Measurements from ENCODE around the gene STXBP5. TPM values are rescaled to one million over a fixed set of nuclear protein-coding genes. Genes with fewer than 3 reads are reported as not detected.

Gene STXBP5
- total and polyA plus RNA-seq, 2 of the 4 experiments (the other 2 are of a cell fraction): 13.2 to 46.4 TPM

DNA sequence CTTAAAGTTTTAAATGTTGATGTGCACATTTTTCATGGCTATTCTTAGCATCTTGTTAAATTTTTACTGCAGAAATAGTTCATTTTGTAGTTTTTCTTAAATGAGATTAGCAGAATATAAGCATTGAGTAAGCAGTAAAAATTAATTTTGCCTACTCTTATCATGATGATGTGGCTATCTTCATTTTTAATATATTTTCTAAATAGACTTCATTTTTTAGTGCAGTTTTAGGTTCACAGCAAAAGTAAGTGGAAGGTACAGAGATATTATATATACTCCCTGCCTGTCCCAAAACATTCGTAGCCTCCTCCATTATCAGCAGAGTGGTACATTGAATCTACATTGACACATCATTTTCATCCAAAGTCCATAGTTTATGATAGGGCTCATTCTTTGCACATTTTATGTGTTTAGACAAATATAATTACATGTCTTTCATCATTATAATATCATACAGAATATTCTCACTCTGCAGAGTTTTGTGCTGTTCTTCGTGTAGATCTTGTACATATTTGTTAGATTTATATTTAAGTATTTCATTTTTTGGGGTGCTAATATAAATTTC, 13.7 kb downstream of the STXBP5 start:
- Histone ChIP-seq H2AK9ac (replicated peaks; ENCODE audit: low read depth, low read length, poor library complexity) (no peak overlapping the region), H4K8ac (ENCODE audit: low read depth in 2 of 2, low read length in 2 of 2) (no peak overlapping the region), H2BK20ac (ENCODE audit: low read depth, low read length) (no peak overlapping the region), H3K4me2 (ENCODE audit: low read depth, low read length) (no peak overlapping the region), H3K14ac (replicated peaks; ENCODE audit: low read depth, low read length) (no peak overlapping the region), H3K9me1 (ENCODE audit: insufficient read depth, low read length) (0 out of 2 replicates have a peak, but pooled peaks cover 3% of the 10 kb centered on the region), H3K23ac (ENCODE audit: low read depth, low read length) (no peak overlapping the region), H2AFZ (replicated peaks; ENCODE audit: low read length, poor library complexity) (no peak overlapping the region), H3K79me1 (ENCODE audit: low read depth in 1 of 2, low read length in 2 of 2) (peaks cover 16 to 37% of the 10 kb centered on the region in 2 experiments), H2BK15ac (ENCODE audit: low read depth, low read length) (no peak overlapping the region), H2BK120ac (ENCODE audit: low read depth, low read length) (no peak overlapping the region), H3K56ac (ENCODE audit: extremely low read depth, insufficient read depth, low read length) (no peak overlapping the region), H3K4me1 (ENCODE audit: control insufficient read depth, insufficient read depth, low read length) (peaks cover 5% of the 10 kb centered on the region), H3K9me3 (ENCODE audit: control insufficient read depth, insufficient read depth, low read length) (no peaks in the 10 kb centered on the region), H3K36me3 (ENCODE audit: control insufficient read depth, insufficient read depth, low read length) (peaks cover 9% of the 10 kb centered on the region), H2AK5ac (ENCODE audit: low read depth, low read length) (no peak overlapping the region), H2BK5ac (ENCODE audit: low read depth, low read length, poor library complexity, severe bottlenecking) (no peak overlapping the region), H3K18ac (ENCODE audit: low read depth, low read length) (no peak overlapping the region), H4K20me1 (ENCODE audit: insufficient read depth, low read length) (no peaks in the 10 kb centered on the region), H3K27ac (ENCODE audit: insufficient read depth, low read length) (no peak overlapping the region), H3K4me3 (ENCODE audit: insufficient read depth, low read depth, low read length) (no peak overlapping the region), H4K5ac (ENCODE audit: low read depth, low read length) (no peak overlapping the region), H3K9ac (ENCODE audit: low read depth, low read length) (no peak overlapping the region), H3K27me3 (ENCODE audit: control insufficient read depth, insufficient read depth, low read length) (no peaks in the 10 kb centered on the region), H3K4ac (ENCODE audit: low read depth, low read length) (no peak overlapping the region), H4K91ac (ENCODE audit: insufficient read depth, low read depth, low read length) (no peak overlapping the region)
- in situ Hi-C loops (cut with MboI; ENCODE audit: low sequenced_read_pairs) (loop anchor here (25.0 kb wide), 1 partner anchor 306 kb away; no protein-coding TSS in a partner anchor), dilution Hi-C loops (cut with HindIII; ENCODE audit: low sequenced_read_pairs, unreplicated experiment) (no loop called here), intact Hi-C loops (cut with micrococcal nuclease) (no loop called here)
- ChIA-PET CTCF (interaction anchor here (0.7 kb wide), 1 partner anchor 1443 kb away, joined by 6 read pairs; no protein-coding TSS in a partner anchor), POLR2A (ENCODE audit: unreplicated experiment) (no interaction called here)
- DNase-seq (no peak), ATAC-seq (ENCODE audit: low read depth) (no peak)
- TF ChIP-seq, protein P1, sequence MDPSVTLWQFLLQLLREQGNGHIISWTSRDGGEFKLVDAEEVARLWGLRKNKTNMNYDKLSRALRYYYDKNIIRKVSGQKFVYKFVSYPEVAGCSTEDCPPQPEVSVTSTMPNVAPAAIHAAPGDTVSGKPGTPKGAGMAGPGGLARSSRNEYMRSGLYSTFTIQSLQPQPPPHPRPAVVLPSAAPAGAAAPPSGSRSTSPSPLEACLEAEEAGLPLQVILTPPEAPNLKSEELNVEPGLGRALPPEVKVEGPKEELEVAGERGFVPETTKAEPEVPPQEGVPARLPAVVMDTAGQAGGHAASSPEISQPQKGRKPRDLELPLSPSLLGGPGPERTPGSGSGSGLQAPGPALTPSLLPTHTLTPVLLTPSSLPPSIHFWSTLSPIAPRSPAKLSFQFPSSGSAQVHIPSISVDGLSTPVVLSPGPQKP (IDR thresholded peaks at IDR 0.05; ENCODE audit: borderline replicate concordance, low read depth, low read length): no peak
- TF ChIP-seq MXI1 (IDR thresholded peaks at IDR 0.05; ENCODE audit: borderline replicate concordance, low read depth, low read length): no peak
- no peak for TF ChIP-seq NFE2L2 (IDR thresholded peaks at IDR 0.05; ENCODE audit: low read depth, low read length)
- no peak for TF ChIP-seq POLR2A (IDR thresholded peaks at IDR 0.05; ENCODE audit: low read depth, low read length)
- TF ChIP-seq BHLHE40 (IDR thresholded peaks at IDR 0.05; ENCODE audit: low read depth, low read length): no peak
- no peak for TF ChIP-seq RAD21 (IDR thresholded peaks at IDR 0.05; ENCODE audit: low read length)
- no peak for TF ChIP-seq MAZ (IDR thresholded peaks at IDR 0.05; ENCODE audit: borderline replicate concordance, low read depth, low read length)
- TF ChIP-seq, protein P2, sequence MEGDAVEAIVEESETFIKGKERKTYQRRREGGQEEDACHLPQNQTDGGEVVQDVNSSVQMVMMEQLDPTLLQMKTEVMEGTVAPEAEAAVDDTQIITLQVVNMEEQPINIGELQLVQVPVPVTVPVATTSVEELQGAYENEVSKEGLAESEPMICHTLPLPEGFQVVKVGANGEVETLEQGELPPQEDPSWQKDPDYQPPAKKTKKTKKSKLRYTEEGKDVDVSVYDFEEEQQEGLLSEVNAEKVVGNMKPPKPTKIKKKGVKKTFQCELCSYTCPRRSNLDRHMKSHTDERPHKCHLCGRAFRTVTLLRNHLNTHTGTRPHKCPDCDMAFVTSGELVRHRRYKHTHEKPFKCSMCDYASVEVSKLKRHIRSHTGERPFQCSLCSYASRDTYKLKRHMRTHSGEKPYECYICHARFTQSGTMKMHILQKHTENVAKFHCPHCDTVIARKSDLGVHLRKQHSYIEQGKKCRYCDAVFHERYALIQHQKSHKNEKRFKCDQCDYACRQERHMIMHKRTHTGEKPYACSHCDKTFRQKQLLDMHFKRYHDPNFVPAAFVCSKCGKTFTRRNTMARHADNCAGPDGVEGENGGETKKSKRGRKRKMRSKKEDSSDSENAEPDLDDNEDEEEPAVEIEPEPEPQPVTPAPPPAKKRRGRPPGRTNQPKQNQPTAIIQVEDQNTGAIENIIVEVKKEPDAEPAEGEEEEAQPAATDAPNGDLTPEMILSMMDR (conservative IDR thresholded peaks at IDR 0.05; ENCODE audit: low read depth, low read length): no peak
- TF ChIP-seq MAFK (IDR thresholded peaks at IDR 0.05; ENCODE audit: low read depth, low read length): no peak
- TF ChIP-seq CEBPB (IDR thresholded peaks at IDR 0.05; ENCODE audit: low read depth, low read length): no peak
- TF ChIP-seq FOS (IDR thresholded peaks at IDR 0.05; ENCODE audit: low read depth, low read length): no peak
- TF ChIP-seq SMC3 (IDR thresholded peaks at IDR 0.05; ENCODE audit: low read depth, low read length): no peak
- TF ChIP-seq RCOR1 (IDR thresholded peaks at IDR 0.05; ENCODE audit: insufficient replicate concordance, low read length): no peak
- no peak for TF ChIP-seq RFX5 (IDR thresholded peaks at IDR 0.05; ENCODE audit: low read depth, low read length)
- no peak for TF ChIP-seq CHD1 (IDR thresholded peaks at IDR 0.05; ENCODE audit: low read depth, low read length)
- TF ChIP-seq, protein P3, sequence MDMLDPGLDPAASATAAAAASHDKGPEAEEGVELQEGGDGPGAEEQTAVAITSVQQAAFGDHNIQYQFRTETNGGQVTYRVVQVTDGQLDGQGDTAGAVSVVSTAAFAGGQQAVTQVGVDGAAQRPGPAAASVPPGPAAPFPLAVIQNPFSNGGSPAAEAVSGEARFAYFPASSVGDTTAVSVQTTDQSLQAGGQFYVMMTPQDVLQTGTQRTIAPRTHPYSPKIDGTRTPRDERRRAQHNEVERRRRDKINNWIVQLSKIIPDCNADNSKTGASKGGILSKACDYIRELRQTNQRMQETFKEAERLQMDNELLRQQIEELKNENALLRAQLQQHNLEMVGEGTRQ (IDR thresholded peaks at IDR 0.05; ENCODE audit: low read depth, low read length): no peak
- no TSS peak for BruUV-seq (replicated peaks)
- WGBS, 2 experiments (ENCODE audit: extremely low coverage in 2 of 2, insufficient read length in 1 of 2): no CpG with 5 or more reads among the region's 2 CpGs

Data from IMR-90 (cell line).